Measurements from ENCODE around the gene STK38.

The STK38 gene

DNA sequence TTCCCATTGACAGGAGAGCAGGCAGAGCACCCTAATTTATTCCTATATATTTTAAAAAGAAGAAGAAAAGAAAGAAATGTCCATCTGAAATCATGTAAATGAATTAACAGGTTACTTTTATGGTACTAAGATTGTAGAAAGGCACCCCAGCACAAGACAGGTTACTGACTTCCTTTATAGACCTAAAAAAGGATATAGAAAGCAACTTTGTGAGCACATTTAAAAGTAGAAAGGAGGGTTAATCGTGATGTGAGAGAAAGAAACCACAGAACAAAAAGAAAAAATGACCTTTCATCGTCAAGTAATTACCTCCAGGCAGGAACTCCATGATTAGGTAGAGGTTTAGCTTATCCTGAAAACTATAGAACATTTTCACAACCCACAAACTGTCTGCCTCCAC lies 29.9 kb downstream of the STK38 start:
- Histone ChIP-seq H3K27ac (ENCODE audit: low read depth, low read length) (no peak overlapping the region), H3K9ac (ENCODE audit: low read length) (no peak overlapping the region), H3K36me3 (ENCODE audit: control insufficient read depth, insufficient read depth, low read length) (peaks cover 68% of the 10 kb centered on the region), H3K4me3 (ENCODE audit: low read depth, low read length) (no peak overlapping the region), H3K4me1 (ENCODE audit: control insufficient read depth, insufficient read depth, low read length) (no peaks in the 10 kb centered on the region), H3K9me3 (ENCODE audit: control insufficient read depth, insufficient read depth, low read depth, low read length) (no peaks in the 10 kb centered on the region), H3K27me3 (ENCODE audit: control insufficient read depth, insufficient read depth, low read length) (no peaks in the 10 kb centered on the region)

DNA sequence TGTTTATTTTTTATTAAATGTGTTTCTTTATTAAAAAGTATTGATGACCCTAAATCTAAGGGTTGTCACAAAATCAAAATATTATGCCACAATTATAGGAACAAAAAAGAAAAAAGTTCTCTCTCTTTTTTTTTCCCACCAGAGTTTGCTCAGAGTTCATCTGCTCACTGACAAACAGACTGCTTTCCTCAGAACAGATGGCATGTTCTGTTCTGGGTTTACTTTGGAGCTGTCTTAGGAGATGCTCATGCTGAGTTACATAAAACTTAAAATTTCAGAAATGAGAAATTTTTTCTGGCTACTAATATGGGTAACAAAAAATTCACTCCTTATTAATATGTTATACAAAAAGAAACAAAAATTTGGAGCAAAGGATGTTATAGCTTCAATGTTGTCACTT lies 30.3 kb downstream of the STK38 start:
- no peaks in the 10 kb centered on the region for H3K9me3 ChIP-seq (ENCODE audit: control insufficient read depth, insufficient read depth, low read depth, low read length)
- H3K36me3 ChIP-seq (ENCODE audit: control insufficient read depth, insufficient read depth, low read length) = peaks cover 69% of the 10 kb centered on the region
- H3K4me1 ChIP-seq (ENCODE audit: control insufficient read depth, insufficient read depth, low read length) = no peaks in the 10 kb centered on the region
- H3K27ac ChIP-seq (ENCODE audit: low read depth, low read length) = no peak overlapping the region
- H3K9ac ChIP-seq (ENCODE audit: low read length) = no peak overlapping the region
- no peak overlapping the region for H3K4me3 ChIP-seq (ENCODE audit: low read depth, low read length)
- no peaks in the 10 kb centered on the region for H3K27me3 ChIP-seq (ENCODE audit: control insufficient read depth, insufficient read depth, low read length)

DNA sequence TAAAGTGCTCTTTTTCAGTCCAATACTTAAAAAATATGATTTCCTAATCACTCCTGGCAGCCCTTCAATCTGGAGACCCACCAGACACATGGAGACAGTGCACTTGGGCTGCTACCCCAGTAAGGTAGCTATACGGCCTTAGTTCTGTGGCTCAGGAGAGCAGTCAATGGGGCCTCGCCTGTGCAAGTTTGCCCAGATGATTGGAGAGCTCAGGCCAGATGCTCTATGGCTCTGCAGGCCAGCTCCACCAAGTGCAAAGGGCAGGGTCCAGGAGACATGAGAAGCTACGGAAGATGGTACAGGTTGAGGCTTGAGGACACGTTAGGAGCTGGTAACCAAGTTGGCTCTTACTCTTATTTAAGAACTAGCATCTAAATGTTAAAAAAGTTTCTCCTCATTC lies 30.7 kb downstream of the STK38 start:
- Histone ChIP-seq H3K9me3 (ENCODE audit: control insufficient read depth, insufficient read depth, low read depth, low read length) (no peaks in the 10 kb centered on the region), H3K4me3 (ENCODE audit: low read depth, low read length) (no peak overlapping the region), H3K27me3 (ENCODE audit: control insufficient read depth, insufficient read depth, low read length) (no peaks in the 10 kb centered on the region), H3K36me3 (ENCODE audit: control insufficient read depth, insufficient read depth, low read length) (peaks cover 66% of the 10 kb centered on the region), H3K27ac (ENCODE audit: low read depth, low read length) (no peak overlapping the region), H3K9ac (ENCODE audit: low read length) (no peak overlapping the region), H3K4me1 (ENCODE audit: control insufficient read depth, insufficient read depth, low read length) (no peaks in the 10 kb centered on the region)

DNA sequence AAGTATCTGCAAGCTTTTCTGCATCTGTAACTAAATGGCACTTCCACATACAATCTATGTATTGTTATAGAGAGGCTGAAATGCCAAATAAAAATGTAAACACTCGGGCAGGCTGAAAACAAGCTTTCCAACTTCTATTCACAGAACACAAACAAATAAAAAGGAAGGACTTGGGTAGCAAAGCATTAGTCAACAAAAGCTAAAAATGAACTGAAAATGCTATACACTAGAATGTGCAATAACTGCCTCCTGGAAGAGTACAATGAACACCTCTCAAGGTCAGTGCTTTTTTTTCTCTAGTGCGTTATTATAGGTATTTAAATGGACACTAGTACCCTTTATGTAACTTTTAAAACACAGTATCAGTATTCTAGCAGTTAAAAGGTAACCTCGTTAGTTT lies 31.4 kb downstream of the STK38 start:
- Histone ChIP-seq H3K9ac (ENCODE audit: low read length) (no peak overlapping the region), H3K9me3 (ENCODE audit: control insufficient read depth, insufficient read depth, low read depth, low read length) (no peaks in the 10 kb centered on the region), H3K27me3 (ENCODE audit: control insufficient read depth, insufficient read depth, low read length) (no peaks in the 10 kb centered on the region), H3K4me3 (ENCODE audit: low read depth, low read length) (no peak overlapping the region), H3K36me3 (ENCODE audit: control insufficient read depth, insufficient read depth, low read length) (peaks cover 64% of the 10 kb centered on the region), H3K4me1 (ENCODE audit: control insufficient read depth, insufficient read depth, low read length) (no peaks in the 10 kb centered on the region; the same call in 1 of the 2 replicates), H3K27ac (ENCODE audit: low read depth, low read length) (no peak overlapping the region)

DNA sequence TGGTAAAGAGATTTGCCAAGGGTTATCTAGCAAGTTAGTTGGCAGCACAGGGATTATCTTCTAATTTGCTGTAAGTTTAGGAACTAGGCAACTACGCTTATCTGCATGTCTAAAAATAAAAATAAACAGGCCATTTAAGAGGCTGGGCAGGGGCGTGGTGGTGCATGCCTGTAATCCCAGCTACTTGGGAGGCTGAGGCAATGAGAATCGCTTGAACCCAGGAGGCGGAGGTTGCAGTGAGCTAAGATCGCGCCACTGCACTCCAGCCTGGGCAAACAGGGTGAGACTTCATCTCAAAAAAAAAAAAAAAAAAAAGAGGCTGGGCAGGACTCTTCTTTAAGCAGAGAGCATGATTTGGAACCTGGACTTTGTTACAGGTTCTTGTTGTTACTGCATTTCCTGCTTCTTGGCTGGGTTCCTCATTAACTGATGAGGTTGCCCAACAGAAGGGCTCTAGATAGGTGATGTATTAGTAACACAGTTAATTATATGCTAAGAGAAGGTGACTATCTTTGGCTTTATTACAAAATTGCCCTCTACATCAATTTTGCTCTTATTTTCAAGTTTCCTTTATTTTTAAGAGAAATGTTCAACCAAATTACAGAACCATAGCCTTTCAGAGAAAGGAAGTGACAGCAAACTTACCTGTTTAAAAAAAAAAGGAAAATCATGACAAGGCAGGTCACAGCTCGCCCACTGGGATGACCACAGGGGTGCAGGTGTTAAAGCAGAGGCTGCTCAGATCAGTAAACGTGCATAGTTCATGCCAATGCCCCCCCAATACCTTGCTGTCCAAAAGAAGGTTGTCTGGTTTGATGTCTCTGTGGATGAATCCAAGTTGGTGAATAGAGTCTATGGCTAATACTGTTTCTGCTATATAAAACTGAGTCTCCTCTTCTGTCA lies 32.5 kb downstream of the STK38 start:
- no peaks in the 10 kb centered on the region for H3K27me3 ChIP-seq (ENCODE audit: control insufficient read depth, insufficient read depth, low read length)
- no peak overlapping the region for H3K4me3 ChIP-seq (ENCODE audit: low read depth, low read length)
- H3K27ac ChIP-seq (ENCODE audit: low read depth, low read length) = no peak overlapping the region
- H3K4me1 ChIP-seq (ENCODE audit: control insufficient read depth, insufficient read depth, low read length) = peaks cover 5% of the 10 kb centered on the region; the same call in 1 of the 2 replicates
- H3K9ac ChIP-seq (ENCODE audit: low read length) = no peak overlapping the region
- no peaks in the 10 kb centered on the region; the same call in 1 of the 2 replicates for H3K9me3 ChIP-seq (ENCODE audit: control insufficient read depth, insufficient read depth, low read depth, low read length)
- peaks cover 65% of the 10 kb centered on the region for H3K36me3 ChIP-seq (ENCODE audit: control insufficient read depth, insufficient read depth, low read length)

DNA sequence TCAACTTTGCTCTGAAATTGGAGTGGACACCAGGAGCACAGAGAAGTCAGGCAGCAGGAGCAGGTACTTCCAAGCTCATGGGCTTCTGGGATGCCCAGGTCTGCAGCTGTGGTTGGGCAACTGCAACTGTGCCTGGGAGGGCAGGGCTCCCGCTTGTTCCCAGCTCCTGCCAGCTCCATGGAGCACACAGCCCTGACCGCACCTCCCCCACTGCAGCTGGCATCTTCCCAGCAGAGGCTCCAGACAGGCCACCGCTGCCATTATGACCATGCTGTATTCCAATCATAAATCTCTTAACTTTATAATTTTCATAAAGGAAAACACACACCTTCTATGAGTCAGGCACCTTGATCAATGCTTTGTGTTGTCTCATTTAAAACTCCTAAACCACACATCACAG lies 36.9 kb downstream of the STK38 start:
- no peaks in the 10 kb centered on the region; the same call in 1 of the 2 replicates for H3K9me3 ChIP-seq (ENCODE audit: control insufficient read depth, insufficient read depth, low read depth, low read length)
- H3K27ac ChIP-seq (ENCODE audit: low read depth, low read length) = no peak overlapping the region
- H3K36me3 ChIP-seq (ENCODE audit: control insufficient read depth, insufficient read depth, low read length) = peaks cover 52% of the 10 kb centered on the region
- H3K4me1 ChIP-seq (ENCODE audit: control insufficient read depth, insufficient read depth, low read length) = peaks cover 7% of the 10 kb centered on the region; the same call in 1 of the 2 replicates
- H3K4me3 ChIP-seq (ENCODE audit: low read depth, low read length) = no peak overlapping the region
- no peak overlapping the region for H3K9ac ChIP-seq (ENCODE audit: low read length)
- no peaks in the 10 kb centered on the region for H3K27me3 ChIP-seq (ENCODE audit: control insufficient read depth, insufficient read depth, low read length)

DNA sequence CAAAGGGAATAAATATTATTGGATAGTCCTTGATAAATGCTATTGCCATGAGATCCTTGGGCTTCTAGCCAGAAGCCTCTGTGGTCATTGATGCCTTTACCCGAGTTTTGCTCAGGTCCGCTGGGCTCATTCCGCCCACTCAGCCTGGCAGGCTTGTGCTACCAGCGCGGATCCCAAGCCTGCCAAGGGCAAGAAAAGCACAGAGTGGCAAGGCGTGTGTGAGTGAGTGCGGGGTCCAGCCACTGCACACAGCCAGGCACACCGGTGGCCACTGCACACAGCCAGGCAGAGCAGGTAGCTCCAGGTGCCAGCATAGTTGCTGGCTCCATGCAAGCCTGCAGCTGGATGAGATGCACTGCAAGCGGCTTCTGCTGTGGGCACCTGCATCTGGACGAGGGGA lies 38.7 kb downstream of the STK38 start:
- Histone ChIP-seq H3K27me3 (ENCODE audit: control insufficient read depth, insufficient read depth, low read length) (no peaks in the 10 kb centered on the region), H3K9me3 (ENCODE audit: control insufficient read depth, insufficient read depth, low read depth, low read length) (no peaks in the 10 kb centered on the region; the same call in 1 of the 2 replicates), H3K36me3 (ENCODE audit: control insufficient read depth, insufficient read depth, low read length) (peaks cover 49% of the 10 kb centered on the region), H3K4me3 (ENCODE audit: low read depth, low read length) (no peak overlapping the region), H3K27ac (ENCODE audit: low read depth, low read length) (no peak overlapping the region), H3K9ac (ENCODE audit: low read length) (no peak overlapping the region), H3K4me1 (ENCODE audit: control insufficient read depth, insufficient read depth, low read length) (peaks cover 7% of the 10 kb centered on the region; the same call in 1 of the 2 replicates)

DNA sequence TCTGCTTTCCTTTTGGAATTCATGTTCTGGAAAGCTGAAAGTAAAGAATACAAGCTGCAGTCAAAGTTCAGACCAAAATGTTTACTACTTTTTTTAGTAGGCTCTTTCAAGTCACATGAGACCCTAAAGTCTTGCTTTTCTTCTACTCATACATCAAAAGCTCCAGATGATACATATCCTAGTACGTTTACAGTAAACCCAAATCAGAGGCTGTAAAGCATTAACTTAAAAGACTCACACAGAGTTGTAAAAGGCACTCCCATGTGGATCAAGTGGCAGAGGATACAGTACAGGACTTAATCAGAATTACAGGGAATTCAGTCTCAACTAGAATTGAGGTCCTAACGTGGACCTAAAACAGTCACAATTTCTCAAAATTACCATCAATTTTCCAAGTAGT lies 40.7 kb downstream of the STK38 start:
- H3K9me3 ChIP-seq (ENCODE audit: control insufficient read depth, insufficient read depth, low read depth, low read length) = no peaks in the 10 kb centered on the region; the same call in 1 of the 2 replicates
- H3K9ac ChIP-seq (ENCODE audit: low read length) = no peak overlapping the region
- no peaks in the 10 kb centered on the region for H3K27me3 ChIP-seq (ENCODE audit: control insufficient read depth, insufficient read depth, low read length)
- no peak overlapping the region for H3K27ac ChIP-seq (ENCODE audit: low read depth, low read length)
- H3K36me3 ChIP-seq (ENCODE audit: control insufficient read depth, insufficient read depth, low read length) = peaks cover 44% of the 10 kb centered on the region
- H3K4me3 ChIP-seq (ENCODE audit: low read depth, low read length) = no peak overlapping the region
- peaks cover 7% of the 10 kb centered on the region; the same call in 1 of the 2 replicates for H3K4me1 ChIP-seq (ENCODE audit: control insufficient read depth, insufficient read depth, low read length)

DNA sequence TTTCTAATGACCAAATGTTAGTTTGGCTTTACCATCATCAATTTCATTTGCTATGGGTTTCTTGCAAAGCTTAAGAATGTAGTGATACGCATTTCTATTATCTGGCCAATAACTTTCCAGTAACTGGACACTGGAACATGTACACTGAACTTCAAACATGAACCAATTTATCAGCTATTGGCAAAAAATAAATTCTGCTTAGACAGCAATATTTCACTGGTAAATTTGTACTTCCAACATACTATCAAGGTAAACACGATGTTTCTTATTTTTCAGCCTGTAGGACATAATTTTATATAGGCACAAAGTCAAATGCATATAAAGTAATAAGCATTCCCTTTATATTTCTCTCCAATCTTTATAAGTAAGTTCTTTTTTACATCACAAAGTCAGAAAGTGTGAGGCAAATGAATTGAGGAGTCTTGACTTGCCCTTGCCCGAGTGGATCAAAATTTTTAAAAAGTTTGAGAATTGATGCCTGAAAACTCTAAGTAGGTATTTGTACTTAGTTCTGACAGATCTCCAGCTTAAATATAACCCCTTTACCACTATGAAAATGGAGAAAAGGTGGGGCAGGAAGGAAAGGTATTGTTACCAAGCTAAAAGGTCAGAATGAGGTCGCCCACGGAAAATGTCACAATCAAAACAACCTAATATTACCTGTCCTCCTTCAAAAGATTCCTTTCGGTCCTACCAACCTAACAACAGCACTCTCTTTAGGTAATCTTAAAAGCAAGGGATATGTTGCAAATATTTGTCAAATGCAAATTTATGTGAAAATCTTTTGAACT lies 41.3 kb downstream of the STK38 start:
- no peaks in the 10 kb centered on the region; the same call in 1 of the 2 replicates for H3K9me3 ChIP-seq (ENCODE audit: control insufficient read depth, insufficient read depth, low read depth, low read length)
- H3K36me3 ChIP-seq (ENCODE audit: control insufficient read depth, insufficient read depth, low read length) = peaks cover 41% of the 10 kb centered on the region
- H3K4me3 ChIP-seq (ENCODE audit: low read depth, low read length) = no peak overlapping the region
- no peaks in the 10 kb centered on the region for H3K27me3 ChIP-seq (ENCODE audit: control insufficient read depth, insufficient read depth, low read length)
- no peak overlapping the region for H3K9ac ChIP-seq (ENCODE audit: low read length)
- peaks cover 7% of the 10 kb centered on the region; the same call in 1 of the 2 replicates for H3K4me1 ChIP-seq (ENCODE audit: control insufficient read depth, insufficient read depth, low read length)
- no peak overlapping the region for H3K27ac ChIP-seq (ENCODE audit: low read depth, low read length)

DNA sequence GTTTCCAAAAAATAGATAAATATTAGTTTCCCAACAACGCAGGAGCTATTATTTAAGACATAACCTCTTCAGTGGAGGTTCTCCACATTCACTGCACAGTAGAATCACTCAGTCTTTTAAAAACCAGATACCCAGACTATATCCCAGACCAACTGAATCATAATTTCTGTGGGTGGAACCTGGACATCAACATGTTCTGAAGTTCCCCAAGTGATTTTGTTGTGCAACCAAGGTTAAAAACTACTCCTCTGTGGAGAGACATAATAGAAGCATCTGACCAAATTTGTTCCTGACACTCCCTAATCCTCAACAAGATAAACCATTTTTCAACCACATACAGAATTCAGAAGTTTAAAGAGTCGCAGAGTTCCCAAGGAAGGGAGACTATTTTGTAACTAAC lies 42.3 kb downstream of the STK38 start:
- Histone ChIP-seq H3K4me3 (ENCODE audit: low read depth, low read length) (no peak overlapping the region), H3K9ac (ENCODE audit: low read length) (no peak overlapping the region), H3K9me3 (ENCODE audit: control insufficient read depth, insufficient read depth, low read depth, low read length) (no peaks in the 10 kb centered on the region; the same call in 1 of the 2 replicates), H3K36me3 (ENCODE audit: control insufficient read depth, insufficient read depth, low read length) (peaks cover 32% of the 10 kb centered on the region), H3K27me3 (ENCODE audit: control insufficient read depth, insufficient read depth, low read length) (no peaks in the 10 kb centered on the region), H3K4me1 (ENCODE audit: control insufficient read depth, insufficient read depth, low read length) (peaks cover 3% of the 10 kb centered on the region; the same call in 1 of the 2 replicates), H3K27ac (ENCODE audit: low read depth, low read length) (no peak overlapping the region)

DNA sequence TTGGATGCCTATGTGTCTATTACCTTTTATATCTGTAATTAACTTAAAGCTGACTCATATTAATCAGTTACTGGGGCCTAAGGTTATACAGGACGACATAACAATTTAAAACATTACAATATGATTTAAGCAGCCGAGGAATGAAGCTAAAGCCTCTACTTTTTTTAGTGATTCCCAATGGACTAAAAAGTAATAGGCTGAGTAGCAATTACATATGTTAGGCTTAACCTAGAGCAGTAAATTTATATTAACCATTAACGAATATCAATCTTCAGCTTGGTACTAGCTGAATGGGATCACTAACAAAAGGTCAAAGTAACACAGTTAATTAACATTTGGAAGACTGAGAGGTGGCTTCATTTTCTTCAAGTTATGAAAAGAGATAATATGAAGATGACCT lies 43.1 kb downstream of the STK38 start:
- no peaks in the 10 kb centered on the region for H3K9me3 ChIP-seq (ENCODE audit: control insufficient read depth, insufficient read depth, low read depth, low read length)
- H3K4me1 ChIP-seq (ENCODE audit: control insufficient read depth, insufficient read depth, low read length) = no peaks in the 10 kb centered on the region
- H3K36me3 ChIP-seq (ENCODE audit: control insufficient read depth, insufficient read depth, low read length) = peaks cover 37% of the 10 kb centered on the region
- no peak overlapping the region for H3K27ac ChIP-seq (ENCODE audit: low read depth, low read length)
- H3K27me3 ChIP-seq (ENCODE audit: control insufficient read depth, insufficient read depth, low read length) = no peaks in the 10 kb centered on the region
- no peak overlapping the region for H3K4me3 ChIP-seq (ENCODE audit: low read depth, low read length)
- H3K9ac ChIP-seq (ENCODE audit: low read length) = no peak overlapping the region
